PFSK-1 (cell line): ENCODE results near the gene EXOC6B.

Experiments
- FOXP2 ChIP-seq: optimal IDR thresholded peaks from 2 replicates; pipeline ENCODE3; 2011; ENCODE audit warnings: borderline replicate concordance, control low read depth, inconsistent platforms; ENCODE audit not compliant: insufficient read depth; ENCODE audit errors: extremely low read length, extremely low read depth
- POLR2AphosphoS5 ChIP-seq: IDR thresholded peaks from 2 replicates; pipeline ENCODE4 v1.6.1; 2012; ENCODE audit warnings: low read depth, mild to moderate bottlenecking, control low read depth, low read length, moderate library complexity
- REST ChIP-seq, 2 experiments: IDR thresholded peaks; 2 replicates each; pipeline versions ENCODE4 v1.6.1 to v1.8.0; 2011 to 2012; ENCODE audit warnings: low read depth in 2 of 2, low read length in 2 of 2, control low read depth in 1 of 2, inconsistent platforms in 1 of 2, mild to moderate bottlenecking in 1 of 2, moderate library complexity in 1 of 2; ENCODE audit not compliant: insufficient read depth in 1 of 2
- SIN3A ChIP-seq: IDR thresholded peaks from 2 replicates; pipeline ENCODE4 v1.6.1; 2012; ENCODE audit warnings: mild to moderate bottlenecking, low read length, moderate library complexity, borderline replicate concordance; ENCODE audit not compliant: insufficient read depth
- TAF1 ChIP-seq: IDR thresholded peaks from 2 replicates; pipeline ENCODE4 v1.6.1; 2012; ENCODE audit warnings: low read length, control low read depth, borderline replicate concordance; ENCODE audit not compliant: insufficient read depth

Gene EXOC6B

GRCh38 chr2:72144274-72144631 lies 681.6 kb downstream of the EXOC6B start:
- no peak for TF ChIP-seq TAF1
- no peak for TF ChIP-seq FOXP2
- no peak for TF ChIP-seq REST (IDR thresholded peaks at IDR 0.05; ENCODE audit: insufficient read depth in 1 of 2, low read depth in 2 of 2, low read length in 2 of 2)
- no peak for TF ChIP-seq POLR2AphosphoS5
- no peak for TF ChIP-seq SIN3A

GRCh38 chr2:72143441-72144273 lies 682.2 kb downstream of the EXOC6B start:
- TF ChIP-seq FOXP2, result no peak
- TF ChIP-seq SIN3A, result no peak
- TF ChIP-seq TAF1, result no peak
- TF ChIP-seq REST (IDR thresholded peaks at IDR 0.05; ENCODE audit: insufficient read depth in 1 of 2, low read depth in 2 of 2, low read length in 2 of 2), result no peak
- no peak for TF ChIP-seq POLR2AphosphoS5

GRCh38 chr2:72142570-72143440 lies 683.0 kb downstream of the EXOC6B start:
- TF ChIP-seq REST (IDR thresholded peaks at IDR 0.05; ENCODE audit: insufficient read depth in 1 of 2, low read depth in 2 of 2, low read length in 2 of 2) (no peak), POLR2AphosphoS5 (no peak), FOXP2 (no peak), TAF1 (no peak), SIN3A (no peak)

- TF ChIP-seq TAF1 (no peak), POLR2AphosphoS5 (no peak), FOXP2 (no peak), SIN3A (no peak), REST (IDR thresholded peaks at IDR 0.05; ENCODE audit: insufficient read depth in 1 of 2, low read depth in 2 of 2, low read length in 2 of 2) (no peak)
Measured at GRCh38 chr2:72141881-72142451, 683.9 kb downstream of the EXOC6B start.
